GM21529 (cell line): Measurements from ENCODE around the gene ZNF100.
A peak's percentile ranks its signal among the peaks of the same experiment; 100 is the strongest.
"Not testable (repeated sequence)": the region's sequence is repeated elsewhere in the genome, so short reads cannot be mapped to it uniquely, and the experiment has no call there.

Source experiments
- ATAC-seq: cut with Tn5 transposase; IDR thresholded peaks from one replicate; pipeline ENCODE4 v1.9.1; 2021; ENCODE audit not compliant: unreplicated experiment

The ZNF100 gene

DNA sequence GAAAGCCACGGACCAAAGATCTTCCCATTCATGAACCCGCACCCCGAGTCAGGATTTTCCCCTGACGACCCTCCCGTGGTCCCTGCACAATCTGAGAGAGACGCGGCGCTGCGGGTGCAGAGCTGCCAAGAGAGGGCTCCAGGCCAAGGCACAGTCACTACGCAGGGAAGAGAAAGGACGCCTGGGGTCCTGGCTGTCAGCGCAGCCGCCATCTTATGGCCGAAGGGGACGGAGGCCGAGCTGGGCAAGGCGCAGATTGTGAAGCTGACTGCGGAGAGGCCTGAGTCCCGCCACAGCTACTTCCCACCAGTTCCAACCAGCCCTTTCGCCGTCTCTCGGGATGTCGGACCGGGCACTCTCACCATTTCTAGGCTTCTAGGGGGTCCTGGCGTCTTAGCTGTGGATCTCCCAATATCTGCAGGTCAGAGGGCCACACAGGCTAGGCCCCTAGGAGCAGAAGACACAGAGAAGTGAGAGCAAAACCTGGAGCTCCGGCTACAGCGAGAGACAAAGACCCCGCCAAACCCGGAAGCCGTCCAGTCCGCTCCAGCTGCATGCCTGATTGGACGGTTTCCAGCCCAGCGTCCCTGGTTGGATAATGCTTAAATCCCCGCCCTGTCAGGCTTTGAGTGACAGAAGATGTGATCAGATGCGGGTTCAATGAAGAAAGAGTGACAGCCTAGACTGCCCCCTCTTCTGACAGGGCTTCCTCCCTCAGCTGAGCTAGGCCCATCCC lies at the start of gene ZNF100:
ZNF100 (minus strand) TSS at position 515 of the 736 bp plus-strand sequence; CDS start at position 365, 150 bp downstream.
- peak; percentile 94 for ATAC-seq

DNA sequence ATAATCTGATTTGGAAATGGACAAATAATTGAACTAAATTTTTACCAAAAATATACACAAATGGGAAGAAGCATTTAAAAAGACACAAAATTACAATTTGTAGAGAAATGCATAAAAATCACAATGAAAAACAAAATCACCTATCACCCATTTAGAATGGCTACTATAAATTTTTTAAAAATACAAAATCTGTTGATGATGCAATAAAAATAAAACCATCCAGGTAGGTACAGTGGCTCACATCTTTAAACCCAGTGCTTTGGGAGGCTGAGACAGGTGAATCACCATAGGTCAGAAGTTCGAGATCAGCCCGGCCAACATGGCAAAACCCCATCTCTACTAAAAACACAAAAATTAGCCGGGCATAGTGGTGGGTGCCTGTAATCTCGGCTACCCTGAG lies 45.1 kb upstream of the ZNF100 start:
- no peak for ATAC-seq

DNA sequence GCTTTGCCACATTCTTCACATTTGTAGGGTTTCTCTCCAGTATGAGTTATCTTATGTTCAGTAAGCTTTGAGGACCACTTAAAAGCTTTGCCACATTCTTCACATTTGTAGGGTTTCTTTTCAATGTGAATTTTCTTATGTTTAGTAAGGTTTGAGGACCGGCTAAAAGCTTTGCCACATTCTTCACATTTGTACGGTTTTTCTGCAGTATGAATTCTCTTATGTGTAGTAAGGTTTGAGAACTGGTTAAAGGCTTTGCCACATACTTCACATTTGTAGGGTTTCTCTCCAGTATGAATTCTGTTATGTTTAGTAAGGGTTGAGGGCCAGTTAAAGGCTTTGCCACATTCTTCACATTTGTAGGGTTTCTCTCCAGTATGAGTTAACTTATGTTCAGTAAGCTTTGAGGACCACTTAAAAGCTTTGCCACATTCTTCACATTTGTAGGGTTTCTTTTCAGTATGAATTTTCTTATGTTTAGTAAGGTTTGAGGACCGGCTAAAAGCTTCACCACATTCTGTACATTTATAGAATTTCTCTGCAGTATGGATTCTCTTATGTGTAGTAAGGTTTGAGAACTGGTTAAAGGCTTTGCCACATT lies 41.1 kb upstream of the ZNF100 start:
- ATAC-seq = not testable (repeated sequence)

DNA sequence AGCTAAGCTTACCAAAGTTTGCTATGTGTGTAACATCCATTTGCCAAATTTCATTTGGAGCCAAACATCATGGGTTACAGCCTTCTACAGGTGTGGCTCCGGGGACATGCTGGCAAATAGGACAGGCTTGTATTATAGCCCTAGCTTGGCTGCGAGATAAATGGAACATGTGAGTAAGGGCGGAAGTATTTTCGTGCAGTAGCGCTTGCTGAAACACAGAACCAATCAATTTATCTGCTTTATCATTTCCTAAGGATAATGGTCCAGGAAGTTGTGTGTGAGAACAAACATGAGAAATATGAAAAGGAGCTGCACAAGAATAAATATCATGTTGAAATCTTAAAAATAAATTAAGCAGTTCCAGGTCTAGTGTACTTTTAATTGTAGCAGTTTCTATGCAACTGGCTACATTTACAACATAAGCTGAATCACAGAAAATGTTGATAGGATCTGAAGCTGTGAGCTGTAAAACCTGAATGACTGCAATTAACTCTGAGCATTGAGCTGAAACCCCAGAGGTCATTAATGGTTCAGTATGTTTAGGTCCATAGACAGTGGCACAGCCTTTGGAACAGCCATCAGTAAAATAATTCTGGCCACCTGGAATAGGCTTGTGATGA lies 22.2 kb upstream of the ZNF100 start:
- no peak for ATAC-seq

DNA sequence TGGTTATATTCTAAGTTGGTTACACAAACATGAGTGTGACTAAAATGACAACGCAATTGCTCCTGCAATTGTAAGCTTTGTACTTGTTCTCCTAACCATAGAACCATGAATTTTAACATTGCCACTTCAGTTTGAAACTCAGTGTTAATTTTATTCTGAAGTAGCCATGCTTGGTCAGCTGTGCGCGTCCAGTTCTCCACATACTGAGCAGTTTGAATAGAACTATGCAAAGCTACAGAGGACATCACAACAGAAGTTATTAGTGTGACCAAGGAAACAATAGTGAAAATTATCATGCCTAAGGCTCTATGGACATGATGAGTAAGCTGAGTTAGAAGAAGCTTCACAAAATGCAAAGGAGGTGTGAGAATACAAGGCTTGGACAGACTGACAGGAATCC lies 19.6 kb upstream of the ZNF100 start:
- no peak for ATAC-seq

DNA sequence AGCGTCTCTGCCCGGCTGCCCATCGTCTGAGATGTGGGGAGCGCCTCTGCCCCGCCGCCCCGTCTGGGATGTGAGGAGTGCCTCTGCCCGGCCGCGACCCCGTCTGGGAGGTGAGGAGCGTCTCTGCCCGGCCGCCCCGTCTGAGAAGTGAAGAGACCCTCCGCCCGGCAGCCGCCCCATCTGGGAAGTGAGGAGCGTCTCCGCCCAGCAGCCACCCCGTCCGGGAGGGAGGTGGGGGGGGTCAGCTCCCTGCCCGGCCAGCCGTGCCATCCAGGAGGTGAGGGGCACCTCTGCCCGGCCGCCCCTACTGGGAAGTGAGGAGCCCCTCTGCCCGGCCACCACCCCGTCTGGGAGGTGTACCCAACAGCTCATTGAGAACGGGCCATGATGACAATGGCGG lies 8.4 kb upstream of the ZNF100 start:
- not testable (repeated sequence) for ATAC-seq

DNA sequence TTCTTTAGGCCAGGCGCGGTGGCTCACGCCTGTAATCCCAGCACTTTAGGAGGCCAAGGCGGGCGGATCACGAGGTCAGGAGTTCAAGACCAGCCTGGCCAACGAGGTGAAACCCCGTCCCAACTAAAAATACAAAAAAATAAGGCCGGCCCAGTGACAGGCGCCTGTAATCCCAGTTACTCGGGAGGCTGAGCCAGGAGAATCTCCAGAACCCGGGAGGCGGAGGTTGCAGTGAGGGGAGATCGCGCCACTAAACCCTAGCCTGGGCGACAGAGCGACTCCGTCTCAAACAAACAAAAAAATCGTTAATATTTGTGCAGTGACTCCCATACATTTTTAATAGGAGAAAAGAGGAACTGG lies 694 bp downstream of the ZNF100 start:
- not testable (repeated sequence) for ATAC-seq

DNA sequence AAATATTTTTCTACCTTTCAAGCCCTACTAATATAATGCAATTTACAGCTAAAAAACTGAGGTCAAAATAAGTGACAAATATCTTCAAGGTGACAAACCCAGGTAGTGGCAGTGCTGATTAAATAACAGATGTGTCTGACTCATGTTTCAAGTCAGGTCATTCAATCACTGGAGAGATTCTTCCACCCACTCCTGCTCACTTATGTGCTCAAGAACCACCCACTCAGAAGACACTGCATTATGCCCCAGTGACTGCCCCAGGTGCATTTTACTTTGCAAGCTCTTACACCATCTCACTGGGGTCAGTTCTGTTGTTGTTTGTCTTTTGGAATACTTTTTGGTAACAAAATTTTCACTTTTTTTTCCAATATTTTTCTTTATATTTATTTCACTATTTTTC lies 2.2 kb downstream of the ZNF100 start:
- ATAC-seq = no peak

DNA sequence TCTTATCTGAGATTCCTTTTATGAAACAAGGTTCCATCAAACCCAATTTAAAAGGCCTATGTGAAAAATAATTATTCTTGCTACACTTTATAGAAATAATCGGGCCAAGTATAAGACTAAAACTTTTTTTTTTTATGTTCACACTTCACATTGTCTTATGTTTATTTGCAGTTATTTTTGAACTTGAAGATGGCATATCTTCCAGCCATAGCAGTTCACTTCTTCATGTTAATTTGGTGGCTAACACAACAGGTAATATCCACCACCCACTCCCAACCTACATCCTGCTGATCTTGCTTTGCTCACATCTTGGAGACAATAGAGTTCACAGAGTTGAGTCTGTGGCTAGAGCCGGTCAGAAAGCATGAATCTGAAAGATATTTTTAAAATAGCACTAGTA lies 5.8 kb downstream of the ZNF100 start:
- not testable (repeated sequence) for ATAC-seq

DNA sequence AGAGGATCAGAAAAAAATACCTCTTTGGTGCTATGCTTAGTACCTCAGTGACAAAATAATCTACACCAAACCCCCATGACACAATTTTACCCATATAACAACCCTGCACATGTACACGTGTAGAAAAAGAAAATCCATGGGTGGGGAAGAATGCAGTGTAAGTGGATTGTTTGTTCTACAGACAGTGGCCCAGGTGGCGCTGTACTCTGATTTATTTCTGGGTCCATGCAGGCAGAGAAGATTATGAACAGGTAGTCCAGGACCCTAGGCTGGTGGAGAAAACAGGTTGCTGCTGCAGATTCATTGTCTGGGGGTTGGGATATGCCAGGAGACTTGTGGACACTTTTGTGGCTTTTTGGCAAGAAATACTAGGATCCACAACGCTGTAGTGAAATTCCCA lies 9.1 kb downstream of the ZNF100 start:
- ATAC-seq = no peak

DNA sequence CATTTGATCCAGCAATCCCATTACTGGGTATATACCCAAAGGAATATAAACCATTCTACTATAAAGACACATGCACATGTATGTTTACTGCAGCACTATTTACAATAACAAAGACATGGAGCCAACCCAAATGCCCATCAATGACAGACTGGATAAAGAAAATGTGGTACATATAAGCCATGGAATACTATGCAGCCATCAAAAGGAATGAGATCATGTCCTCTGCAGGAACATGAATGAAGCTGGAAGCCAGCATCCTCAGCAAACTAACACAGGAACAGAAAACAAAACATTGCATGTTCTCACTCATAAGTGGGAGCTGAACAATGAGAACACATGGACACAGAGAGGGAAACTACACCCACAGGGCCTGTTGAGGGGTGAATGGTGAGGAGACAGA lies 11.8 kb downstream of the ZNF100 start:
- not testable (repeated sequence) for ATAC-seq

DNA sequence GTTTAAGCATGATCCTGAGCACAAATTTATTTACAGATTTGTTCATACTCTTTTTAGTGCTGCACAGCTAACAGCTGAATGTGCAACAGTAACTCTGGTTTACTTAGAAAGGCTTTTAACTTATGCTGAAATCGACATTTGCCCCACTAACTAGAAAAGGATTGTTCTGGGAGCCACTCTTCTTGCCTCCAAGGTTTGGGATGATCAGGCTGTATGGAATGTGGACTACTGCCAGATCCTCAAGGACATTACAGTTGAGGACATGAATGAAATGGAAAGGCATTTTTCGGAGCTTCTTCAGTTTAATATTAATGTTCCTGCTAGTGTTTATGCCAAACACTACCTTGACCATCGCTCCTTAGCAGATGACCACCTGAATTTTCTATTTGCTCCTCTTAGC lies 16.0 kb downstream of the ZNF100 start:
- ATAC-seq = no peak

DNA sequence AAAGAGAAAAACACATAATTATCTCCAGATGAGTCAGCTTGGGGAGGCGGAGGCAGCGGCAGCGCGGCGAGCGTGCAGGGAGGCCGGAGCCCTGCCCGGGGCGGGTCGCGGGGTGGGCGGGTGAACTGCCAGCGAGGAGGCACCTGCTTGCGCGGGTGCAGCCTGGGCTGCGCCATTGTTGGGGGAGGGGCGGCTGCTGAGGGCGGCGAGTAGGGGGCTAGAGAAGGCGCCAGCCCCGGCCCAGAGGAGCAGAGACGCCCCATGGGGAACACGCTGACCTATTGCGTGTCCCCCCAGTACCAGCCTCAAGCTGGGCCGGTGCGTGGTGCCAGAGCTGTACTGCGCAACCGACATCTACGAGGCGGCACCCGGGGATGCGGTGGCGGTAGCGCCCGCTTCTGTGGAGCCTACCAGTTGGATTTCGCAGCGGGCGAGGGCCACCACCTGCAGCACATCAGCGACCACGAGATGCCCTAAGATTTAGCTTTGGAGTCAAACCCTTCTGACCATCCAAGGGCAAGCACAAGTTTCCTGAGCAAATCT lies 16.7 kb downstream of the ZNF100 start:
- no peak for ATAC-seq

DNA sequence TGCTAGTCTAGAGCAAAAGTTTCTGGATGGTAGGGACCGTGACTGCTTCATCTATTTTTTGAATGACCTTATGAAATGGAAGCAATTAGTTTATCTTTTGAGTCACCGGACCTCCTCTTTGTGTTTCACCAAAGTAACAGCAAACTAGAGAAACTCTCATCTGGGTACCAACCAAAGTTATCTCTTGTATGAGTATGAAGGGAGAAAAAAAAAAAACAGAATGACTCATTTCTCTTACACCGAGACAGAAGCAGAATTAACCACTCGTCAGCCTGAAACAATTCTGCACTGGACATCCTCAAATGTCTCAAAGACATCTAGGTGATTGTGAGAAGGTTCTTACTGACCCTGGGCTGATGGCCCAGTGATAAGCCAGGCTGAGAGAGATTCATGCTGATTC lies 18.3 kb downstream of the ZNF100 start:
- ATAC-seq = no peak

DNA sequence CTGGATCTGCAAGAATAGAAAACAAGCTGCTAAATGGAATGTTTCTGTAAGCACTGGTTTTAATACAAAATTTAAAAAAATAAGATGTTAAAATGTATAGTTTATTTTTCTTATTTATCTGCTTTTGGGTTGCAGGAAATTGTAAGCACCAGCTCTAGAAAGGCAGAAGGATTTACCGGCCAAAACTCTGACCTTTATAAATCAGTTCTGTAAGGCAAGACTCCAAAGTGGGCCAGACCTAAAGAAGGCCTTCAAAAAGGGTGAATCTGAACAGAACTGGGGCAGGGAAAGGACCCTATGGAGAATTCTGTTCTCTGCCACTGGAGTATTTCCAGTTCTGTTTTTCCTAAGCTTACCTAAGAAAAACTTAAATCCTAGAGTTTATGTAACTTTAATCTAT lies 19.3 kb downstream of the ZNF100 start:
- ATAC-seq = no peak

DNA sequence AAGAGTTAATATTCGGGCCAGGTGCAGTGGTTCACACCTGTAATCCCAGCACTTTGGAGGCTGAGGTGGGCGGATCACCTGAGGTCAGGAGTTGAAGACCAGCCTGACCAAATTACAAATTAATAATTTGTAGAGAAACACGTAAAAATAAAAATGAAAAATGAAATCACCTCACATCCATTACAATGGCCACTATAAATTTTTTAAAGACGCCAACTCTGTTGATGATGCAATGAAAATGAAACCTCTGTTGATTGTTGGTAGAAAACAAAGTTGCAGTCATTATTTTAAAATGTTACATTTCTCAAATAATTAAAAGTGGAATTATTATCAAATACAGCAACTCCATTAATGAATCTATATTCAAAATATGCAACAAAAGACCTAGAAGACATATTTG lies 26.8 kb downstream of the ZNF100 start:
- no peak for ATAC-seq

DNA sequence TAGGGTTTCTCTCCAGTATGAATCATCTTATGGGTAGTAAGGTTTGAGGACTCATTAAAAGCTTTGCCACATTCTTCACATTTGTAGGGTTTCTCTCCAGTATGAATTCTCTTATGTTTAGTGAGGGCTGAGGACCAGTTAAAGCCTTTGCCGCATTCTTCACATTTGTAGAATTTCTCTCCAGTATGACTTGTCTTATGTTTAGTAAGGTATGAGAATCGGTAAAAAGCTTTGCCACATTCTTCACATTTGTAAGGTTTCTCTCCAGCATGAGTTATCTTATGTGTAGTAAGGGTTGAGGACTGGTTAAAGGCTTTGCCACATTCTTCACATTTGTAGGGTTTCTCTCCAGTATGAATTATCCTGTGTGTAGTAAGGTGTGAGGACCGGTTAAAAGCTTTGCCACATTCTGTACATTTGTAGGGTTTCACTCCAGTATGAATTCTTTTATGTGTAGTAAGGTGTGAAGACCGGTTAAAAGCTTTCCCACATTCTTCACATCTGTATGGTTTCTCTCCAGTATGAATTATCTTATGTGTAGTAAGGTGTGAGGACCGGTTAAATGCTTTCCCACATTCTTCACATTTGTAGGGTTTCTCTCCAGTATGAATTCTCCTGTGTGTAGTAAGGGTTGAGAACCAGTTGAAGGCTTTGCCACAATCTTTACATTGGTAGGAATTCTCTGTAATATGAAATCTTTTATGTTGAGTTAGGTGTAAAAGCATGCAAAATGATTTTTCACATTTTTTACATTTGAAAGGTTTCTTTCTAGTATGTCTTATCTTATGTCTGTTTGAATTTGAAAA lies 40.2 kb downstream of the ZNF100 start:
- ATAC-seq = not testable (repeated sequence)

DNA sequence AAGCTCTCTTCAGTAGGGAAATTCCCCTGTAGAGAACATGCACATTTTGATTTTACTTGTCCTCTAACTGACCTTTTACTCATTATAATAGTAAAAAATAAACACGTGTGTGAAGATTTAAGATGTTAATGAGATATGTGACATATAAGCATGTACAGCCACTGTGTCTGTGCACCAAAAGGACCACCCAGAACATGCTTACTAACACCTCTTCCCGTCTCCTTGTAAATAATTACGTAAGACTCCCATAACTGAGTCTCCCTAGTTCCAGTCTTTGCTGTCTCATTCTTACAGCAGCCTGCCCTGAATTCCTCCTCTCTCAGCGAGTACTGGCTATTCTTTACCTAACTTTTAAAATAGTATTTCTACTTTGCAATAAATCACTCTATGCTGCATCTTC lies 53.6 kb downstream of the ZNF100 start:
- no peak for ATAC-seq

DNA sequence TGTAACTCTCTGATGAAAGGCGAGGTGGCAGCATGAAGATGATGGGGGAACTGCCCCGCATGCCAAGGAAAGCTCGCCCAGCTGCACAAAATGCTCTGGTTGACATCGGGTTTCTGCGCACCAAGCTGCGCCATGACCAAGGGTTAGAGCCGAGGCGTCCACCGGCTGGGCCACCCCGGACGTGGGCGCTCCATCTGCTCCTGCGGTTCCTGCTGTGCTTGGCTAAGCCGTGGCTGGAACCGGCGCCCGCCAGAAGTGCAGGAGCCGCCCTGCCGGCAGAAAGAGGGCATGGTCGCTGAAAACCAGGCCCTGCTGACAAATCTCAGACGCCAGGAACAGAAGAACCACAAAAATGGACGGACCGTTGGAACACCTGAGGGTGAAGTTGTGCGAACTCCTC lies 57.9 kb downstream of the ZNF100 start:
- ATAC-seq = no peak

DNA sequence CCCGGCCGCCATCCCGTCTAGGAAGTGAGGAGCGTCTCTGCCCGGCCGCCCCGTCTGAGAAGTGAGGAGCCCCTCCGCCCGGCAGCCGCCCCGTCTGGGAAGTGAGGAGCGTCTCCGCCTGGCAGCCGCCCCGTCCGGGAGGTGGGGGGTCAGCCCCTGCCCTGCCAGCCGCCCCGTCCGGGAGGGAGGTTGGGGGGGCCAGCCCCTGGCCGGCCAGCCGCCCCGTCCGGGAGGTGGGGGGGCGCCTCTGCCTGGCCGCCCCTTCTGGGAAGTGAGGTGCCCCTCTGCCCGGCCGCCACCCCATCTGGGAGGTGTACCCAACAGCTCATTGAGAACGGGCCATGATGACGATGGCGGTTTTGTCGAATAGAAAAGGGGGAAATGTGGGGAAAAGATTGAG lies 59.5 kb downstream of the ZNF100 start:
- ATAC-seq = not testable (repeated sequence)

DNA sequence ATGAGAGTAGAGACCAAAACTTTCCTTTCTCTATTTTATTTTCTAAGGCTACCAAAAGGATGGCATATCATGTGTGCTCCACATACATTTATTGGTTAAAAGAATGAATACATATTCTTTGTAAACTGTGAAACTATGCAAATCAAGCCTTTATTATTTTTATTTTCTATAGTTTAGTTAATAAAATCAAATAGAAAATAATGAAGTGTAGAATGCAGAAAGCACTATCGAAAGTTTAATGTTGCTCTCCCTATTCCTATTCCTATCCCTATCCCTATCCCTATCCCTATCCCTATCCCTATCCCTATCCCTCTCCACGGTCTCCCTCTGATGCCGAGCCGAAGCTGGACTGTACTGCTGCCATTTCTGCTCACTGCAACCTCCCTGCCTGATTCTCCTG lies 60.3 kb downstream of the ZNF100 start:
- no peak for ATAC-seq
